NCI-H187 (cell line): ENCODE measurements around the gene CCDC85A.

ENCODE experiments used
- DNase-seq, 2 experiments: peaks; one replicate each; lab custom pipeline; 2025; lab: John Stamatoyannopoulos, UW

CCDC85A gene

GRCh38 chr2:56372071-56372656 is 188.4 kb downstream of the CCDC85A start:
- no peak for DNase-seq

- no peak for DNase-seq
Measured at GRCh38 chr2:56375251-56375650, 191.5 kb downstream of the CCDC85A start.

- no peak for DNase-seq
Measured at GRCh38 chr2:56376699-56377665, 193.2 kb downstream of the CCDC85A start.

GRCh38 chr2:56379066-56379465 is 195.3 kb downstream of the CCDC85A start:
- no peak for DNase-seq

- DNase-seq: no peak
Measured at GRCh38 chr2:56380861-56381260, 197.1 kb downstream of the CCDC85A start.

- no peak for DNase-seq
Measured at GRCh38 chr2:56382466-56382865, 198.7 kb downstream of the CCDC85A start.

GRCh38 chr2:56386657-56387056 is 202.9 kb downstream of the CCDC85A start:
- DNase-seq: no peak

GRCh38 chr2:56390644-56391043 is 206.9 kb downstream of the CCDC85A start:
- no peak for DNase-seq

- no peak for DNase-seq
Measured at GRCh38 chr2:56410140-56410539, 226.3 kb downstream of the CCDC85A start.

GRCh38 chr2:56416500-56417176 is 232.8 kb downstream of the CCDC85A start:
- no peak for DNase-seq
